ENCODE results near the gene KCNJ1. TPM values are rescaled to one million over a fixed set of nuclear protein-coding genes. Genes with fewer than 3 reads are reported as not detected.

Gene KCNJ1
- total and polyA plus RNA-seq, 2 donors (not counting 3 experiments of a cell fraction or from before 2014, with no cell fraction given): not detected

DNA sequence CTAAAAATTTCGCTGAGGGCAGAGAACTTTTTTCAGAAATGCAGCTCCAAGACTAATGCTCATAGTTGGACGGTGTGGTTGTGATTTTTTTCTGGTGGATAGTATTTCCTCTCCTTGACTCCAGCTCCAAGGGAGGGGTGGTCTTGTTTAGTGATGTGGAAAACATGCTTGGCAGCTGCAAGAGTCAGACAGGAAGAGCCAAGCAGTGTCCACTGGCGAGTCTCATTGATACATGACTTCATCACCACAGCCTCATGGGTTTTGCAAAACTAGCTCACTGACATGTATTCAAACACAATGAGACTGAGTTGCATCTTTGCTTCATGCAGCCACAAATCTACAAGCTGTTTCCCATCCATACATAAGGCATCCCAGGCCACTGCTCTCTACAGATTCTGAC is 7.3 kb upstream of the KCNJ1 start:
- intact Hi-C loops (cut with micrococcal nuclease) (no loop called here), dilution Hi-C loops (cut with MboI; ENCODE audit: extremely low pct_ligation_motif_present, low sequenced_read_pairs) (no loop called here)
- no peak overlapping the region for H3K4me2 ChIP-seq (ENCODE audit: insufficient read depth, low read length)
- no TSS peak for BruUV-seq (replicated peaks)
- no peak for FAIRE-seq
- peaks cover 31 to 38% of the 10 kb centered on the region in 2 experiments for H3K27me3 ChIP-seq (ENCODE audit: control insufficient read depth in 2 of 2, insufficient read depth in 2 of 2, low read length in 2 of 2)
- H2AFZ ChIP-seq (ENCODE audit: low read depth, low read length): no peak overlapping the region
- no peaks in the 10 kb centered on the region for H3K36me3 ChIP-seq (ENCODE audit: control insufficient read depth in 2 of 2, extremely low read depth in 1 of 2, insufficient read depth in 2 of 2, low read length in 2 of 2)
- no peaks in the 10 kb centered on the region for H3K79me2 ChIP-seq (ENCODE audit: control insufficient read depth, insufficient read depth, low read length)
- H3K9ac ChIP-seq (replicated peaks; ENCODE audit: extremely low read depth, insufficient read depth, low read length): no peak overlapping the region
- no peaks in the 10 kb centered on the region for H3K9me3 ChIP-seq (replicated peaks; ENCODE audit: control insufficient read depth, insufficient read depth, low read length)
- no peak overlapping the region for H3K27ac ChIP-seq (ENCODE audit: insufficient read depth, low read depth, low read length)
- H3K4me1 ChIP-seq (ENCODE audit: control insufficient read depth, extremely low read depth, insufficient read depth, low read length): no peaks in the 10 kb centered on the region
- TF ChIP-seq JUN (IDR thresholded peaks at IDR 0.05; ENCODE audit: borderline replicate concordance, insufficient read depth, insufficient read length, low read depth) (no peak), POLR2A (IDR thresholded peaks at IDR 0.05; ENCODE audit: low read depth, low read length) (no peak), EZH2 (IDR thresholded peaks at IDR 0.05; ENCODE audit: borderline replicate concordance, low read depth, low read length, severe bottlenecking) (no peak), FOS (IDR thresholded peaks at IDR 0.05; ENCODE audit: borderline replicate concordance, insufficient read depth, low read length) (no peak), MYC (IDR thresholded peaks at IDR 0.05; ENCODE audit: low read depth, low read length) (no peak), MAX (IDR thresholded peaks at IDR 0.05; ENCODE audit: insufficient read depth, insufficient read length) (no peak), POLR2AphosphoS5 (IDR thresholded peaks at IDR 0.05; ENCODE audit: insufficient read depth, low read depth, low read length) (no peak), GATA2 (IDR thresholded peaks at IDR 0.05; ENCODE audit: insufficient read depth, insufficient read length, low read depth, low read length) (no peak)
- TF ChIP-seq, protein P1, sequence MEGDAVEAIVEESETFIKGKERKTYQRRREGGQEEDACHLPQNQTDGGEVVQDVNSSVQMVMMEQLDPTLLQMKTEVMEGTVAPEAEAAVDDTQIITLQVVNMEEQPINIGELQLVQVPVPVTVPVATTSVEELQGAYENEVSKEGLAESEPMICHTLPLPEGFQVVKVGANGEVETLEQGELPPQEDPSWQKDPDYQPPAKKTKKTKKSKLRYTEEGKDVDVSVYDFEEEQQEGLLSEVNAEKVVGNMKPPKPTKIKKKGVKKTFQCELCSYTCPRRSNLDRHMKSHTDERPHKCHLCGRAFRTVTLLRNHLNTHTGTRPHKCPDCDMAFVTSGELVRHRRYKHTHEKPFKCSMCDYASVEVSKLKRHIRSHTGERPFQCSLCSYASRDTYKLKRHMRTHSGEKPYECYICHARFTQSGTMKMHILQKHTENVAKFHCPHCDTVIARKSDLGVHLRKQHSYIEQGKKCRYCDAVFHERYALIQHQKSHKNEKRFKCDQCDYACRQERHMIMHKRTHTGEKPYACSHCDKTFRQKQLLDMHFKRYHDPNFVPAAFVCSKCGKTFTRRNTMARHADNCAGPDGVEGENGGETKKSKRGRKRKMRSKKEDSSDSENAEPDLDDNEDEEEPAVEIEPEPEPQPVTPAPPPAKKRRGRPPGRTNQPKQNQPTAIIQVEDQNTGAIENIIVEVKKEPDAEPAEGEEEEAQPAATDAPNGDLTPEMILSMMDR (IDR thresholded peaks at IDR 0.05; ENCODE audit: extremely low read depth in 1 of 2, insufficient read depth in 1 of 2, low read depth in 1 of 2, low read length in 2 of 2): no peak
- H3K9me1 ChIP-seq (replicated peaks; ENCODE audit: control insufficient read depth, extremely low read depth, insufficient read depth, low read length): no peaks in the 10 kb centered on the region
- ChIA-PET CTCF (interaction anchor here (2.0 to 2.9 kb wide), 2 partner anchors 11 to 82 kb away, joined by 10 to 14 read pairs; no protein-coding TSS in a partner anchor), POLR2A (no interaction called here)
- H3K4me3 ChIP-seq (replicated peaks in 1 of 3; ENCODE audit: insufficient read depth in 1 of 3, low read depth in 1 of 3, low read length in 3 of 3): no peak overlapping the region
- no peak for DNase-seq (ENCODE audit: low read depth, low spot score)
- H4K20me1 ChIP-seq (replicated peaks; ENCODE audit: control insufficient read depth, extremely low read depth, insufficient read depth, low read length): no peaks in the 10 kb centered on the region
